ENCODE data around the gene URI1.

- TF ChIP-seq, protein P1, sequence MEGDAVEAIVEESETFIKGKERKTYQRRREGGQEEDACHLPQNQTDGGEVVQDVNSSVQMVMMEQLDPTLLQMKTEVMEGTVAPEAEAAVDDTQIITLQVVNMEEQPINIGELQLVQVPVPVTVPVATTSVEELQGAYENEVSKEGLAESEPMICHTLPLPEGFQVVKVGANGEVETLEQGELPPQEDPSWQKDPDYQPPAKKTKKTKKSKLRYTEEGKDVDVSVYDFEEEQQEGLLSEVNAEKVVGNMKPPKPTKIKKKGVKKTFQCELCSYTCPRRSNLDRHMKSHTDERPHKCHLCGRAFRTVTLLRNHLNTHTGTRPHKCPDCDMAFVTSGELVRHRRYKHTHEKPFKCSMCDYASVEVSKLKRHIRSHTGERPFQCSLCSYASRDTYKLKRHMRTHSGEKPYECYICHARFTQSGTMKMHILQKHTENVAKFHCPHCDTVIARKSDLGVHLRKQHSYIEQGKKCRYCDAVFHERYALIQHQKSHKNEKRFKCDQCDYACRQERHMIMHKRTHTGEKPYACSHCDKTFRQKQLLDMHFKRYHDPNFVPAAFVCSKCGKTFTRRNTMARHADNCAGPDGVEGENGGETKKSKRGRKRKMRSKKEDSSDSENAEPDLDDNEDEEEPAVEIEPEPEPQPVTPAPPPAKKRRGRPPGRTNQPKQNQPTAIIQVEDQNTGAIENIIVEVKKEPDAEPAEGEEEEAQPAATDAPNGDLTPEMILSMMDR (IDR thresholded peaks at IDR 0.05): peak; percentile 72
- TF ChIP-seq ZFX (IDR thresholded peaks at IDR 0.05; ENCODE audit: borderline replicate concordance): no peak
Measured at GRCh38 chr19:30046522-30046921, 104.5 kb downstream of the URI1 start.
